Activated T-cell treated with anti-CD3 and anti-CD28 coated beads, Interleukin-2, amount 50 U/mL, for 1 hour (primary cell): ENCODE results near the gene STXBP6.

Source experiments
- DNase-seq: peaks from one replicate; pipeline ENCODE4 v3.0.0-alpha.2; 2020

The STXBP6 gene

DNA sequence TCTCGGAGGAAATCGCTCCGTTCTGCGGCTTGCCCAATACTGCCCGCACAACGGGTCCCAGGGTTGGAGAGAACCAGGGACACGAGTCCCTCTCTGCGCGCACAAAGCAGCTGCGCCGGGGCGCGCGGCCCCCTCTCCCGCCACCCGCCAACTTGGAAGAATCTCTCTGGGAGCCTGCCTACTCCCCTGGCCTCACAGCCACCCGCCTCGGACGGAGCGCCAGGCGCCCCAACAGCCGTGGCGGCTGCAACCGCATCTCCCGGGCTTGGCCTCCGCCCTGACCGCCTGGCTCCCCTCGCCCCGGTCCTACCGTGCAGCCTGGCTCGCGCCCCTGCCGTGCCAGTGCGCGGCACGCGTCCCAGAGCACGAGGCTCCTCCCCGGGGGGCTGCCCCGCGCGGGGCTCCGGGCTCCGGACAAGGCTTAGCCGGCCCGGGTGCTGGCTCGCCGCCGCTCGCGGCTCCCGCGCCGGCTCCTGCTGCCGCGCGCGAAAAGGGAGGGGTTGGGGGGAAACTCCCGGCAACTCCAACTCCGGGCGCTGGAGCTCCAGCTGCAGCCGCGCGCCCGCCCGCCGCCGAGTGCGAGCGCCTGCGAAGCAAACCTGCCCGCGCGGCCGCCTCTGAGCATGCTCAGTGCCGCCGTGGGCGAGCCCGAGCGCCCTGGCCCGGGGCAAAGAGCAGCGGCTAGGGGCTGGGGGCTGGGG is at the start of gene STXBP6:
TSS of gene STXBP6 (minus strand) at position 580 of the 701 bp plus-strand sequence. CDS start 75,329 bp downstream, outside the sequence.
- no peak for DNase-seq

DNA sequence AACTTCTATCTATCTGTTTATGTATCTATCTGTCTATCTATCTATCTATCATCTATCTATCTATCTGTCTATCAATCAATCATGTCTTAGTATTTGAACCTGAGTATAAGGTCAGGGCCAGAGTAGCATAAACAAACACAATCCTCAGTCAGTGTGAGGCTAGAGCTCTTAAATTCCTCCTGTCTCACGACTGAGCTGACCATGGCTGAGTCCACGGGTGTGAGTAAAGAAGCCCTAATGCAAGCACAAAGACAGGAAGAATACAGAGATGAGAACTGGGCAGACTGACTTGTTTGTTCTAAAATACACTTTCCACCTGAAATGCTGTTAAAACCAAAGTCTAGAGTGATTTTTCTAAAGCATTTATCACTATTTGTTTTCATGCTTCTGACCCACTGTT is 47.2 kb upstream of the STXBP6 start:
- no peak for DNase-seq

DNA sequence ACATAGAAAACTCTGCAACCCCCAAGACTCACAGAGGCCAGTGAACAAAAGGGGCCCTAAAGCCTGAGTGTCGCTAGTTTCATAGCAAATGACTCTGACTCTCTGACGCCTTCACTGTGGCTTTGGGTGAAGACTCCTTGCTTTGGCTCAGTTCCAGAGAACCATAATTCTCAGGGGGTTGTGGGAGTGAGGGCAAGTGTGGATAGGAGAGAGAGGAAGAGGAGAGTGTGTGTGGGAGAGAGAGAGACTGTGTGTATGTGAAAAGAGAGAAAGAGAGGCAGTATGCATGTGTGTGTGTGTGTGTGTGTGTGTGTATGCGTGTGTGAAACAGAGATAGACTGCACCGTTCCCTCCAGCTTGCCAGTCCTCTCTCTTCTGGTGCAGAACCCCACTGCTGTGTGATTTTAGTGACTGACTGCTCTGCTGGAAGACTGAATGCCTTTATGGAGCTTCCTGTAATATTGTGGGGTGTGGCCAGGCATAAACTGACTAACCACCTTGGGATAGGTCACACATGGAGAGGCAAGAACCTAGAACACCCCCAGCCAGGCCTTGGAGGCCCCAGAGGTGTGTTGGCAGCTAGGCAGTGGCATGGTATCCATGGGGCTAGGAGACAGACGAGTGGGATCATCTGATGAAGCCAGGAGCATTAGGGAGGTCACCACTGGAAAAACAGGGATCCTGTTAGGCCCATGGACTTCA is 45.9 kb upstream of the STXBP6 start:
- DNase-seq, result no peak

DNA sequence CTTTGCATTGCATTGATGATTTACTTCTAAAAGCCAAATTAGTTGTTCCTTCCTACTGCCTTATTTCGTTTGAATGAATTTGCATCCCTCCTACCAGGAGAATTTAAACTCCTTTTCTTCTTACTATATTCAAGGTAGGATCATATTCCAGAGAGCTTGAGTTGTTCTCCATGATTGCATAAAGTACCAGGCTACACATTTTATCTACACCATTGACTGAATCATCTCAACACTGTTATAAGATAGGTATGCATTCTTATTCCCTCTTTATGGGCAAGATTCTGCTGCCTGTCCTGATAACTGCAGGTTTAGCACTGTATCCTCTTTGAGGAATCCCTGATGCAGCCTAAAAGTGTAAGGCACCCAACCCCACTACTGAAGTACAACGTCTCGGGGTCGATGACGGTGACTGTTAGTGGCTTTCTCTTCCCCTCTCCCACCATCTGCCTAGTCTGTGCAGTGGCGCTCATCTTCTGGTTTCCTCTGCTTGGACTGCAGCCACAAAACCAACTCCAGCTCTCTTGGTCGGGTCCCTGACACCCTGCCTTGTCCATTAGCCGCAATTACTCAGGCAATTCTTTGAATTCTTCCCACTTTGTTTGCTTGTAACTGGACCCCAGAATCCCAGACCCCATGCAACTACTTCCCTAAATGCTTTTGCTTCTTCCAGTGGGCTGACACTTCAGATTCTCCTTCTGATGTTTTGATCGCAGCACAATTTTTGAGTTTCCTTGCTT is 44.4 kb upstream of the STXBP6 start:
- no peak for DNase-seq

DNA sequence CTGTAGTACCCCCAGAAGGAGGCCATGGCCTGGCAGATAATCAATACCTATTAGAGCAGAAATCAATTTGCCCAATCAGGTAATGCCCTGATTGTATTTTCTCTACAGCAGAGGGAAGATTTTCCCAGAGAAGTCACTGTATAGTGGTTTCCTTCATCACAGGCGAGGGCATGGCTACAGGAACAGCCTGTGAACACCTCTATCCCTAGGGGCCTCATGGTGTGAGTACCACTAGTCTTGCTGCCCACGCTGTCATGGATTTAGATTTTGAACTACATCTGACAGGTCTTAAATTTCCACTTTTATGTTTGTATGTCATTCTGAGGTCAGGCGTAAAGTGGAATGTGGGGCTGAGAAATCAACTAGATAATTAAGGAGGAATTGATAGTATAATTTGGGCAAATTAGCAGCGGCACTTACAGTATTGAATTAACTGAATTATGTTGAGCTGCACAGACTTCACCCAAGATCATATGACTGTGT is 42.4 kb upstream of the STXBP6 start:
- no peak for DNase-seq

DNA sequence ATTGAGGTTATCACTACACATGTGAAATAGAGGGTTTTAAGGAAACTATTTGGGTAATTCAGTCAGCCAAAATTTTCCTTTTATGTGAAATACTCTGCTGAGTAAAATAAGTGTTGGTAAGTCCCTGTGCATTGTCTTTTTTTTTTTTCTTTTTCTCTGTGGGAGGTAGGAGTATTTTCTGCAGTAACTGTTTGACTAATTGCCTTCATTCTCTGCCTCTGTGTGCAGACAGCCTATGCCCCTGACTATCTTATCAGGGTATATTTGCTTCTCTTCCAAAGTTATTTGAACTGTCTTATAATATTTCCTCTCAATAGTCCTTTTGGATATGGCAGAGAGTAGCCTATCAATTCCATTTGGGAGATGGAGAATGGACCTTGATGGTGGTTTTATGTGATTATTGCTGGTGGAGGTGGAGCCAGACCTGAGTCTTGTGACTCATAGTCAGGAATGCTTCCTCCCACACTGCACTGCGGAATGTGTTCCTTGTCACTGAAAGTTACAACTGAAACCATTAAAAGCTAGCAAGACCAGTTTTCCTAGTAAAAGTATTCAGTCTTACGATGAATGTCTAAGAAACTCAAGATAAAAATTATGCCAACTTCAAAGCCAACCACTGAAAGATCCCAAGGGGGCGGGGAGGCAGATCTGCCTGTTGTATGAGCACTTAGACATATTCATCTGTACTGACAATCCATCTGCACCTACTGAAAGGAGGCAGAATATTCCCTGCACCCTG is 40.9 kb upstream of the STXBP6 start:
- DNase-seq, result no peak

DNA sequence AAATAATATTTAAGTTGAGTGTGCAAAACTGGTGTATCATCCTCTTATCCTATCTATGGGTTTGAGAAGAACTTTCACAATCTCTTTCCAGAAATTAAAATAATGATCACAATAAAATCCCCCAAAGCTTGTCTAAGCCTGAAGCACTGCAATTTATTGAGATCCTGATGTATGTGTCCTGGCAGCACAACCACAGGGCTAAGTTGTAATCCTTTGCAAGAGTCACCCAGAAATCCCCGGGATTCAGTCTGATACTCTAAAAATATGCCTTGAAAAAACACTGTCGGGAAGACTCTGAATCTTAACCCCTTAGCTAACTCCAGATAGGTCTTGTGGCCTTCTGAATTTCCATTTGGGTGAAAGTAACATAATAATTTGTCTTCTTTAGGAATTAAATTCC is 40.3 kb upstream of the STXBP6 start:
- DNase-seq, result no peak

DNA sequence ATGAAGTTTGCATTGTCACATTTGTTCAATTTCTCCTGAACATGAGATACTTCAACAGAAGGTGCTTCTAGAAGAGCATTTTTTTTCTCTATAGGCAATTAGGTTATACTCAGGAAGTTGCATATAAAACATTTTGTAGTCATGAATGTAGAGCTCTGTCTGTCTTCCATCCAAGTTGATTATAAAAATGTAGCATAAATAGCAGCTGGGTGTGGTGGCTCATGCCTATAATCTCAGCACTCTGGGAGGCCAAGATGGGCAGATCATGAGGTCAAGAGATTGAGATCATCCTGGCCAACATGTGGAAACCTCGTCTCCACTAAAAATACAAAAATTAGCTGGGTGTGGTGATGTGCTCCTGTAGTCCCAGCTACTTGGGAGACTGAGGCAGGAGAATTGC is 39.5 kb upstream of the STXBP6 start:
- DNase-seq, result no peak

DNA sequence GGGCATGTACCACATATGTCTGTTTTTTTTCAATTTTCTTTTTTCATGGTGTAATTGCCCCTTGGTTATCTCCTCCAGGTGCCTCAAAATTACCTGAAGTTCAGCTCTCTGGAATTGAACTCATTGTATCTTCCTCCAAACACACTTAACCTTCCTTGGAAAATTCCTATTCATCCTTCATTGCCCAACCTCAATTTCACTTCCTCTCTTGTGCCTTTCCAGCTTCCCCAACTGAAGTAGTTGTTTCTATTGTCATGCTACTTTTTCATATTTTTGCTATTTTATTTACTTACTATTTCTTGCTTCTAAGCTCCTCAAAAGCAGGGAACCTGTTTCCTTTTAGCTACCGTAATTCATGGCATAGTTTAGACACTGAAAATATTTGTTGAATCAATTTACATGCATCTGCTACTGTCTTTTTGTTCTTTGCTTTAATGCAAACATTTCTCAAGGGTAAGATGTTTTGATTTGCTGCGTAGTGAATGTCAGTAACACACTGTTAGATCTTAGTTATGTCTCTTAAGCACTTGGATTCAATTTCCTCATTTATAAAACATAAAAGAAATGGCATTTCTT is 37.0 kb upstream of the STXBP6 start:
- DNase-seq, result no peak

DNA sequence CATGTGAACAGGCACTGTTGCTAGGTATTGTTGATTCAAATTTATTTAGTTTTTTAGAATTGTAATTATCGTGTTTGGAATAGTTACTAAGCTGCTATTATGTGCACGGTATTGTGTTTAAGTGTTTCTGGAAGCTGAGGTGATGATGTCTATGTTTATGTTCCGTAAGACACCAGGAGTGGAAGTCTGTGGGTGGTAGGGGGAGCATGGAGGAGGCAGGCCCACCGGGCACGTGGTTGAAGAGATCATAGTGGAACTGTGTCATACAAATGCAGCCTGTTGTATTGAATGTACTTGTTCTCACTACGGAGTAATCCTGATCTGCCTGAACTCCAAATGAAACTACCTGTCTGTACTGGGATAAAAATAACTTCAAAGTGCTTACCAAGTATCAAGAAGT is 36.1 kb upstream of the STXBP6 start:
- DNase-seq, result no peak

DNA sequence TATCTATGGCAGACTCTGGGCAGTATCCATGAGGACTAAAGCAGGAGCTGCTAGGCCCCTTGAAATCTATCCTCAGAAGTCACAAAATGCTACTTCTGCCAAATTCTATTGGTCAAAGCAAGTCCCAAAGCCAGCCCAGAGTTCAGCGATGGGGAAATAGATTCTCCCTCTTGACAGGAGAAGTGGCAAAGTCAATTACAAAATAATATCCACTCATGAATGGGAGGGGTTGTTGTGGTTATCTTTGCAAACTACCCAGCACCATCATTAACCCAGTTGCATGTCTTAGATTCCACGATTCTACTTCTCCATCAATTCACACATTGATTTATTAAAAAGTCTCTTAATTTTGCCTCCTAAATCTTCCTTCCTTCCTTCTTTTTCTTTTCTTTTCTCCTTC is 30.7 kb upstream of the STXBP6 start:
- no peak for DNase-seq

DNA sequence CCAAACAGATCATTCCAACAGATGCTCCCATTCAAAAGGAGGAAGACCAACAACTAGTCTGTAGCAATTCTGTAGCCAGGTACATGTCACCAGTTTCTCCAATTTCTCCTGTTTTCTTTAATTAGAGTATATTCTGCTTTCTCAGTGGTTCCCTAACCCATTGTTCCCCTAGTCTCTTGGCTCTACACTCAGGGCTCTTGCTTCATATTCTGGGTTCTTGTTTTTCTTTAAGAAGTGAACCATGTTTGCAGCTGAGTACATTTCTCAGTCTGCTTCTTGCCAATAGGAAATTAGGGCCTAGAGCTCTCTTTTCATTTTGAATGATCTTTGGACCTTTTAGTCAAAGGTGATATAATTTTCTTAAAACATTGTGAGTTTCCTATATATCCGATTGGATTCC is 29.4 kb upstream of the STXBP6 start:
- DNase-seq, result no peak

DNA sequence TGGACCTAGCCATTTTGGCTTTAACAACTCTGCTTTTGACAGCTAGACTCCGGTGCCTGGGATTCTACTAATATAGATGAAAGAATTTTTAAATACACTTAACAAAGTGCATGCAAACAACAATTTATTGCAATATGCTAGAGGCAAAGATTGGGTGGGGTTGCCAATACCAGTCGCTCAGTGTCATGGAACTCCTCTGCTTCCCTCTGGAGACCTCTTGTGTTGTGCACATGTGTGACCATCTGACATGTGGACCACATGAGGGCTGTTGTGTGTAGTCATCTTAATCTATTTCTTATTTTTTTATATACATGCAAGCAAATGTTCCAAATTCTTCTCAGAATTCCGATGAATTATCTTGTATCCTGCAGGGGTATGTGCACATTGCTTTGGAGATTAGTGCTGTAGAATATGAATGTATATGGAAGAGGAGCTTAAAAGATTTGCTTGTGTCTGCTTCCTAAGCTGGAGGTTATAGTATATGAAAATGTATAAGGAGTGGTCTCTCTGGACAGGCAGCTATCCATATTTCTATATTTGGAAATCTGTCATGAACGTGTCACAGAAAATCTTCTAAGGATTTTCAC is 24.2 kb upstream of the STXBP6 start:
- DNase-seq, result no peak

DNA sequence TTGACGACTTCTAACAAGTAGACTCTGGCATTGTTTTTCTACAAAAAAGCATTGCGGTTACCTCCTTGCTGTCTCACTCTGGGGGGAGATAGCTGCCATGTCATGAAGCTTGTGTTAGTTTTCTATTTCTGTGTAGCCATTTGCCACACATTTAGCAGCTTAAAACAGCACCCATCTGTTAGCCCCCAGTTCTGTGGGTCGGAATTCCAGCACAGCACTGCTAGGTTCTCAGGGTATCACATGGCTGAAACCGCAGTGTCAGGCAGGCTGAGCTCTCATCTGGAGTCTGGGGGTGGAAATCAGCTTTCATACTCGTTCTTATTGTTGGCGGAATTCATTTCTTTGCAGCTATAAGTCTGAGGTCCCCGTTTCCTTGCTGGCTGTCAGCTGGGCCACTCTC is 19.9 kb upstream of the STXBP6 start:
- DNase-seq, result no peak

DNA sequence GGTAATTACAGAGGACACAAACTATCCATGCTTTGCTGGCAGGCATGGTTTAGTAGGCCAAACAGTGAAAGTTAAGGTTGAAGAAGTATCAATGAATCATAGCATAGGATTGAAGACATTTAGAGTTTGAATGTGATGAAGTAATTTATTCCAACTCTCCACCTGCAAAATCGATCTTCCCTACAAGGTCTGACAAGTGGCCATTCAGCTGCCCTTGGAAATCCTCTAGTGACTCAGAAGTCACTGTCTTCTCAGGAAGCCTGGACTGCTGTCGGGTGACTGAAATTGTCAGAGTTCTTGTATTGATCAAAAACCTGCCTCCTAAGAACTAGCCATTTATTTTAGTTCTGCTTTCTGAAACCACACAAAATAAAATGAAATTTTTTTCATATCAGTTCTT is 17.7 kb upstream of the STXBP6 start:
- no peak for DNase-seq

DNA sequence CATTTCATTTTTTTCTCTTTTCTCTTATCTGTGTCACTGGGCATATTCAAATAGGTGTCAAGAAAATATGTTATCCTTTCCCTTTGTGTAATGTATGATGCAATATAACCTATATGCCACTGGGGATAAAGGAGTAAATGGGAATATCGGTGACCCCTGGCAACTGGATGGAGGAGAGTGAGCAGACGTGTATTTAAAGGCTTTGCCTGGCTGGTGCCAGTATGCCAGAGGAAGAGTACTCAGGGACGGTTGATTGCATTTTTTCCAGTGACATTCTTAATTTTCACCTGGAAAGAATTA is 12.0 kb upstream of the STXBP6 start:
- DNase-seq, result no peak

DNA sequence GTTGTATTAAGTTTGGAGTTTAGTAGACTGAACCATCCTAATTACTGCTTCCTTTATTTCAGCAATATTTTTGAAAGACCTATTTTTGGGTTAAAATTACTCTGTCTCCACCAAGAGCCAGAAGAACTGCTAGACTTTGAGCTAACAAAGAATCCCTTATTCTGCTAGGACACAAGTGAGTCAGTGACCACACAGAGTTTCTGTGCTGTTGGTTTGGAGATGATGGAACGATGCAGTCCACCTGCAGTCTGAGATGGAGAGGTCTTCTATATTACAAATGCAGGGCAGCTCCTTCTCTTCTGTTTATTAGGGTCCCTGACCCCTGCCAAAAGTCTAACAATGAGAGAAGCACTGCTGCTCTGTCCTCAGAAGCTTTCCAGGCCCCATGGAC is 6.7 kb upstream of the STXBP6 start:
- no peak for DNase-seq

DNA sequence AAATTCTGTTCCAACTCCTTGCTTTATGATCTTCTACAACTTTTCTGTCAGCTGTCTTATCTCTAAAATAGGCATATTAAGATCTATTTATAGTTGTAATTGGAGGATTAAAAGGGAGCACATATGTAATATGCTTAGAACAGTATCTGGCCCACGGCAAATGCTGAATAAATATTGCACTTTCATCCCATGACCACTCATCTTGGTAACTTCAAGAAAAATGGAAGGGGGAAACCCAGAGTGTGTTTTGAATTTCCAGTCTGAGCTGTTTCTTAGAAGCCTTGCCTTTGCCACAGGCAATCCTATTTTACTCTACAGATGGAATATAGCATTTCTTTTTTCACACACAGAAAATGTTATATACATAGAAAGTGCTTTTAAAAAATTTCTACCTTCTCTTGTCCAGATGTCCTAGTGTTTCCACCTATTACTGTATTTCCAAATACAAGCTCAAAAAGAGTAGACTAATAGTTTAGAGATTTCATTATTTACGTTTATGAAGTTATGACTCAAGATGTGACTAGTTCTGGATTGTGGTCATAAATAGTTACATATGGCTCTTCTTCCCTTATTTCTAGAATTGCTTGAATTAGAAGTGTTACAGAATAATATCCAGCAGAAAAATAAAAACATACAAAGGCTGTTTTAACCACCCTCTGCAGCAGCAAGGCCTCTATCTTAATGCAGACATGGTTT is 6.2 kb upstream of the STXBP6 start:
- no peak for DNase-seq

DNA sequence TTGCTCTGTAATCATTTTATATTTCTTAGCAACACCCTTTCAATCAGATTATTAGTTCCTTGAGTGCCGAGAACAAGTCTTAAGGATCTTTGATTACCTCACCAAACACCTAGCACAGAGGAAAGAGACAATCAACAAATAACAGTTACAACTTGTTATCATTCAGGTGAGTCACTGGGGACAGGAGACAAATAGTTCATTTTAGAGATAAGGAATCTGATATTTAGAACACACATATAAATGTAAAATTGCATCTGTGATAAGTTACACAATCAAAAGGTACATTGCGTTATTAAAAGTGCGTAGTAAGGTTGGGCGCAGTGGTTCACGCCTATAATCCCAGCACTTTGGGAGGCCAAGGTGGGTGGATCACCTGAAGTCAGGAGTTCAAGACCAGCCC is 5.1 kb upstream of the STXBP6 start:
- no peak for DNase-seq

DNA sequence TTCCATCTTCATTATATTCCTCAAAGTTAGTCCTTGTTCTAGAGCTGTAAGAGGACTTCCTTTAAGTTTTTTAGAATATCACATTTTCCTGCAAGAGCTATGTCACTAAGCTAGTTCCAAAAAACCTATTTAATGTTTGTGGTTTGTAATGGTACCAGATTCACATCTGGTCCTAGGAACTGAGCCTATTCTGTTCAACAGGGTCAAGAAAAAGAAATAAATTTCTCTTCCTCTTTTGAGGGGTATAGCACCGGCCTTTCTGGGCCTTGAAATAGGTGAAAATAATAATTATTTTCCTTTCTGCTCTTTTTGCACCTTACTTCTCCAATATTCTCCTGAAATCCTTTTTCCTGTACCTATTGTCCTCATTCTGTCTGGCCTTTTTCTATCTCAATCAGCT is 3.6 kb upstream of the STXBP6 start:
- DNase-seq, result no peak

DNA sequence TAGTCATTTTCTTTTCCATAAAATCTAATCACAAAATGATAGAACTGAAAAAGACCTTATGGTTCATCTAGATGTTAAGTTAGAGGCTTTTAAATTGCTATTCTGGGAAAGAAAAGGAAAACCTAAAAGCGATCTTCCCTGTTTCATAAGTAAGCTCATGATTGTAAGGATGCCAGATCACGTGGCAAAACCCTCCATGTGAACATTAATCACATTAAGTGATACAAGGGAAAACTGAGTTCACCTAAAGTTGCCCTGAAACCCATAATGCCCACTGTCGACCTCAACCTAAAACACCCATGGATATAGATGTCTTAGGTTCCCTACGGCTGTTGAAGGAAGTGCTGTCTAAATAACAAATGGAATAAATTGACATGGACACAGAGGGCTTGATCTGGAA is 3.0 kb upstream of the STXBP6 start:
- no peak for DNase-seq

DNA sequence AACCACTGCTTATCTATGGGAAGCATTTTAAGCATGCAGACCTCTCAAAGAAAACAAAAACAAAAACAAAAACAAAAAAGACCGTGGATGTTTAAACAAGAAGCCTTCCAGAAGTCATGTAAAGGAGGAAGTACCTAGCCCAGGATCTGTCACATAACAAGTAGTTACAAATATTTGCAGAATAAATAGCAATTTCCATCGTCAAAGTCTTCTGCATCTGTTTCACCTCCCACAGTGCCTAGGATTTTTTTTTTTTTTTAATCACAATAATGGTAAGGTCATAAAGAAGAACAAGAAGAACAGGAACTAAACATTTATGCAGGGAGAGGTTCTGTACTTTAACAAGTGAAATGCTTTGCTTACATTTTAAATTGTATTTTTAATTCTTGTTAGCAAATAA is 2.4 kb upstream of the STXBP6 start:
- DNase-seq, result no peak
